ENCODE data around the gene IQGAP2.
A peak's percentile ranks its signal among the peaks of the same experiment; 100 is the strongest.

The IQGAP2 gene

DNA sequence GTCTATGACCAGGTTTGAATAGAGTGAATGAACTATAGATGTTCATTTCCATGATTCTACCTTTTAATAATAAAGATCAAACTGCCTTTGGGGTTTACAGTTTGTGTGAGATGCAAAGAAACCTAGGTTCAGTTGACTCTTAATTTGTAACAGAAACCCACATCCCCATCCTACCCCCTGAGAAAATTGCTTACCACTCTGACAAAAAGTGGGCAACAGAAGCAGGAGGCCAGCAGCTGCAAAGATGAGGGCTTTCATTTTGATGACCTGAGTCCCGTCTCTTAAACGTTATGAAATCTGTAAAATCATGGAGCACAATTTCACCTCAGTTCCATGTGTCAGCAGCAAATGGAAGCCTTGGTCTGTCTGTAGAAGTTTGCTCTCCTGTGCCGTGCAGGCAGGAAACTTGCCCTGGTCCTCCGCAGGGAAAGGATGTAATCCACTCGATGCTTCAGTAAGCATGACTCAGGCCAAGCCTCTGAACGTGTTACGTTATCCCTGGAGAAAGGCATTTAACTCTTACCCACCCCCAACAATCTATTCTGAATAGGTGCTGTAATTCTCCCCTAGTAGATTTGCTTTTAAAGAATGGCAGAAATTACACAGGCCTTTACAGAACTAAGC lies 220.0 kb downstream of the IQGAP2 start, which contains the start of gene F2RL2 (continued):
- TF ChIP-seq, protein P1, sequence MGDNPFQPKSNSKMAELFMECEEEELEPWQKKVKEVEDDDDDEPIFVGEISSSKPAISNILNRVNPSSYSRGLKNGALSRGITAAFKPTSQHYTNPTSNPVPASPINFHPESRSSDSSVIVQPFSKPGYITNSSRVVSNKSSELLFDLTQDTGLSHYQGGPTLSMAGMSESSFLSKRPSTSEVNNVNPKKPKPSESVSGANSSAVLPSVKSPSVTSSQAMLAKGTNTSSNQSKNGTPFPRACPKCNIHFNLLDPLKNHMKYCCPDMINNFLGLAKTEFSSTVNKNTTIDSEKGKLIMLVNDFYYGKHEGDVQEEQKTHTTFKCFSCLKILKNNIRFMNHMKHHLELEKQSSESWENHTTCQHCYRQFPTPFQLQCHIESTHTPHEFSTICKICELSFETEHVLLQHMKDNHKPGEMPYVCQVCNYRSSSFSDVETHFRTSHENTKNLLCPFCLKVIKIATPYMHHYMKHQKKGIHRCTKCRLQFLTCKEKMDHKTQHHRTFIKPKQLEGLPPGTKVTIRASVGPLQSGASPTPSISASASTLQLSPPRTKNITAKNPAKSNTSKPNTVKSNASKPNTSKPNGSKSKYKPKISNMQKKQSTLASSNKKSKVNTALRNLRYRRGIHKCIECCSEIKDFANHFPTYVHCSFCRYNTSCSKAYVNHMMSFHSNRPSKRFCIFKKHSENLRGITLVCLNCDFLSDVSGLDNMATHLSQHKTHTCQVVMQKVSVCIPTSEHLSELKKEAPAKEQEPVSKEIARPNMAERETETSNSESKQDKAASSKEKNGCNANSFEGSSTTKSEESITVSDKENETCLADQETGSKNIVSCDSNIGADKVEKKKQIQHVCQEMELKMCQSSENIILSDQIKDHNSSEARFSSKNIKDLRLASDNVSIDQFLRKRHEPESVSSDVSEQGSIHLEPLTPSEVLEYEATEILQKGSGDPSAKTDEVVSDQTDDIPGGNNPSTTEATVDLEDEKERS (tag by site-specific recombination; IDR thresholded peaks at IDR 0.05) = no peak
- TF ChIP-seq ZNF76 (tag by site-specific recombination; IDR thresholded peaks at IDR 0.05; ENCODE audit: borderline replicate concordance, low read depth) = no peak
- no peak for TF ChIP-seq ZNF37A (tag by site-specific recombination; IDR thresholded peaks at IDR 0.05)
- TF ChIP-seq, protein P2, sequence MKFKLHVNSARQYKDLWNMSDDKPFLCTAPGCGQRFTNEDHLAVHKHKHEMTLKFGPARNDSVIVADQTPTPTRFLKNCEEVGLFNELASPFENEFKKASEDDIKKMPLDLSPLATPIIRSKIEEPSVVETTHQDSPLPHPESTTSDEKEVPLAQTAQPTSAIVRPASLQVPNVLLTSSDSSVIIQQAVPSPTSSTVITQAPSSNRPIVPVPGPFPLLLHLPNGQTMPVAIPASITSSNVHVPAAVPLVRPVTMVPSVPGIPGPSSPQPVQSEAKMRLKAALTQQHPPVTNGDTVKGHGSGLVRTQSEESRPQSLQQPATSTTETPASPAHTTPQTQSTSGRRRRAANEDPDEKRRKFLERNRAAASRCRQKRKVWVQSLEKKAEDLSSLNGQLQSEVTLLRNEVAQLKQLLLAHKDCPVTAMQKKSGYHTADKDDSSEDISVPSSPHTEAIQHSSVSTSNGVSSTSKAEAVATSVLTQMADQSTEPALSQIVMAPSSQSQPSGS (tag by site-specific recombination; IDR thresholded peaks at IDR 0.05; ENCODE audit: low read depth) = no peak
- 0 out of 2 replicates have a peak, but pooled peaks have one; percentile 20 for TF ChIP-seq ZNF335 (tag by site-specific recombination; conservative IDR thresholded peaks at IDR 0.05)
- TF ChIP-seq ZNF426 (tag by site-specific recombination; IDR thresholded peaks at IDR 0.05) = no peak
- TF ChIP-seq ZNF629 (tag by site-specific recombination; IDR thresholded peaks at IDR 0.05) = peak; percentile 57
- no peak for TF ChIP-seq ZNF792 (tag by site-specific recombination; IDR thresholded peaks at IDR 0.05)
- TF ChIP-seq ZNF521 (tag by site-specific recombination; IDR thresholded peaks at IDR 0.05) = no peak
- TF ChIP-seq TCF7L2 (IDR thresholded peaks at IDR 0.05; ENCODE audit: borderline replicate concordance, low read depth, low read length) = no peak
- TF ChIP-seq ZNF654 (tag by site-specific recombination; IDR thresholded peaks at IDR 0.05; ENCODE audit: low read depth) = no peak
- TF ChIP-seq ZNF660 (tag by site-specific recombination; IDR thresholded peaks at IDR 0.05) = 0 out of 2 replicates have a peak, but pooled peaks have one; percentile 35
- no peak for TF ChIP-seq ZNF211 (tag by site-specific recombination; IDR thresholded peaks at IDR 0.05; ENCODE audit: low read depth)
- peak; percentile 86 for TF ChIP-seq MYNN (tag by site-specific recombination; IDR thresholded peaks at IDR 0.05; ENCODE audit: borderline replicate concordance)
- TF ChIP-seq ZNF776 (tag by site-specific recombination; IDR thresholded peaks at IDR 0.05; ENCODE audit: borderline replicate concordance) = no peak
- TF ChIP-seq BCL11B (tag by site-specific recombination; IDR thresholded peaks at IDR 0.05; ENCODE audit: low read depth) = no peak
- no peak for TF ChIP-seq ZNF138 (tag by site-specific recombination; IDR thresholded peaks at IDR 0.05; ENCODE audit: borderline replicate concordance)
- no peak for TF ChIP-seq ZNF626 (tag by site-specific recombination; IDR thresholded peaks at IDR 0.05)
- TF ChIP-seq ZNF324 (tag by site-specific recombination; IDR thresholded peaks at IDR 0.05) = no peak

DNA sequence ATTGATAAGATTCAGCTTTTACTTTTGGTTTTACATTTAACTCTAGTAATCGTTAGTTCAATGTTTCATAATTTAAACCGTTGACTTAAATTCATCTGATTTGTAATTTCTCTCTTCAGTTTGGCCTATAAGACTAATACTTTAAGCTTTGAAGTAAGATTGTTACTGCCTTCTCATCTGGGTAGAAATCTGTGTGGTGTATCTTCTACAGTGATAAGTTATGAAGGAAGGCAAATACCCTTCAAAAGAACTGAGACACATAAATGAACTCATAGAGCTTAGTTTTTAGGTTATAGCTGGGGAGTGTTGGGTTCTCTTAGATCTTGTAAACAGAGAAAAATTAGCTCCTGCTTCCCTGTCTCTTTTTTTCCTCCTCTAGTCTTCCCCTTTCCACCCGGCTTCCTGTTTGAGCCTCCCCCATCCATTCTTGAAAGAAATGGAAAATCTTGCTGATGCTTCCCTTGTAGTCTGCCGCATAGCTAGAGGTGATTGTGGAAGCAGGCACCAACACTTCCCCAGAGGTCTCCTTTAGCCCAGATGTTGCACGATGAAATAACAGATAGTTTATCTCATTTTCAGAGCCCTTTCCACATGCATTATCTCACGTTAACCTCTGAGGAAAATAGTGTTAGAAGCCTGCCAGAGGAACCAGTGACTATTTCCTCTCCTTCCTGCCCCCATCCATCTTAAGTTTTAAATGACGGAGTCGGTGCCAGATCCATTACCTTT lies 222.2 kb downstream of the IQGAP2 start:
- H3K9me3 ChIP-seq (ENCODE audit: control insufficient read depth, insufficient read depth, low read depth, low read length) = no peaks in the 10 kb centered on the region
- H3K4me1 ChIP-seq (ENCODE audit: control insufficient read depth, insufficient read depth, low read length) = no peaks in the 10 kb centered on the region
- no peaks in the 10 kb centered on the region for H3K36me3 ChIP-seq (ENCODE audit: control insufficient read depth in 2 of 2, insufficient read depth in 1 of 2, low read length in 2 of 2)
- ChIA-PET CTCF (interaction anchor here (0.6 to 1.0 kb wide), 4 partner anchors 12 to 405 kb away, joined by 3 to 4 read pairs (median 4); partner anchors contain the start of gene AGGF1), POLR2A (no interaction called here)
- TF ChIP-seq ZNF501 (tag by site-specific recombination; IDR thresholded peaks at IDR 0.05) = no peak
- TF ChIP-seq, protein P3, sequence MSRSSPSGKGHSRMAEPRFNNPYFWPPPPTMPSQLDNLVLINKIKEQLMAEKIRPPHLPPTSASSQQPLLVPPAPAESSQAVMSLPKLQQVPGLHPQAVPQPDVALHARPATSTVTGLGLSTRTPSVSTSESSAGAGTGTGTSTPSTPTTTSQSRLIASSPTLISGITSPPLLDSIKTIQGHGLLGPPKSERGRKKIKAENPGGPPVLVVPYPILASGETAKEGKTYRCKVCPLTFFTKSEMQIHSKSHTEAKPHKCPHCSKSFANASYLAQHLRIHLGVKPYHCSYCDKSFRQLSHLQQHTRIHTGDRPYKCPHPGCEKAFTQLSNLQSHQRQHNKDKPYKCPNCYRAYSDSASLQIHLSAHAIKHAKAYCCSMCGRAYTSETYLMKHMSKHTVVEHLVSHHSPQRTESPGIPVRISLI (tag by site-specific recombination; IDR thresholded peaks at IDR 0.05) = no peak
- TF ChIP-seq ZNF514 (tag by site-specific recombination; IDR thresholded peaks at IDR 0.05) = no peak
- no peak for TF ChIP-seq ZNF837 (tag by site-specific recombination; IDR thresholded peaks at IDR 0.05)
- no peak overlapping the region for H3K4me3 ChIP-seq (ENCODE audit: low read depth, low read length)
- no peak overlapping the region for H3K27ac ChIP-seq (ENCODE audit: extremely low read depth, low read depth, low read length)

Measured in HEK293 (cell line).